Liver (tissue), 9 donors: ENCODE measurements around the gene BRSK2. TPM values are rescaled to one million over a fixed set of nuclear protein-coding genes. Genes with fewer than 3 reads are reported as not detected.

ENCODE experiments used
- DNase-seq: peaks from one replicate; pipeline ENCODE4 v3.0.0-alpha.2; 2017; ENCODE audit warnings: low spot score
- H3K27ac ChIP-seq, 2 donors: one replicate each; pipeline ENCODE4 v1.7.0; 2013; ENCODE audit warnings: inconsistent platforms in 2 of 2, low read length in 2 of 2, control low read depth in 1 of 2, low read depth in 1 of 2, mild to moderate bottlenecking in 1 of 2
- H3K27me3 ChIP-seq, 4 donors: one replicate each; pipeline versions ENCODE4 v1.6.1 to v1.7.0; 2013; ENCODE audit warnings: low read length in 3 of 4, inconsistent platforms in 1 of 4, mild to moderate bottlenecking in 1 of 4, moderate library complexity in 1 of 4; ENCODE audit not compliant: control insufficient read depth in 4 of 4, insufficient read depth in 4 of 4
- H3K36me3 ChIP-seq, 4 donors: one replicate each; pipeline versions ENCODE4 v1.6.1 to v1.7.0; 2013; ENCODE audit warnings: low read length in 3 of 4, mild to moderate bottlenecking in 3 of 4, low read depth in 1 of 4, moderate library complexity in 1 of 4; ENCODE audit not compliant: control insufficient read depth in 4 of 4, insufficient read depth in 3 of 4
- H3K4me1 ChIP-seq, 4 donors: one replicate each; pipeline versions ENCODE4 v1.6.1 to v1.7.0; 2013; ENCODE audit warnings: low read length in 3 of 4, mild to moderate bottlenecking in 3 of 4, moderate library complexity in 1 of 4; ENCODE audit not compliant: control insufficient read depth in 4 of 4, insufficient read depth in 4 of 4
- H3K4me3 ChIP-seq, 3 donors: one replicate each; pipeline versions ENCODE4 v1.6.1 to v1.7.0; 2013; ENCODE audit warnings: low read length in 3 of 3, control low read depth in 1 of 3, low read depth in 1 of 3, mild to moderate bottlenecking in 1 of 3
- H3K9ac ChIP-seq, 2 donors: one replicate each; pipeline ENCODE4 v1.7.0; 2013; ENCODE audit warnings: low read length in 2 of 2, mild to moderate bottlenecking in 2 of 2, moderate library complexity in 2 of 2, control low read depth in 1 of 2, low read depth in 1 of 2
- H3K9me3 ChIP-seq, 4 donors: one replicate each; pipeline versions ENCODE4 v1.6.1 to v1.7.0; 2013; ENCODE audit warnings: low read length in 3 of 4; ENCODE audit not compliant: control insufficient read depth in 4 of 4
- EGR1 ChIP-seq, 2 donors: IDR thresholded peaks; 2 replicates each; pipeline ENCODE4 v1.6.1; 2016 to 2018; ENCODE audit warnings: antibody characterized with exemption in 2 of 2, low read depth in 2 of 2
- FOXA1 ChIP-seq: IDR thresholded peaks from 2 replicates; pipeline ENCODE4 v1.6.1; 2016; ENCODE audit warnings: antibody characterized with exemption
- FOXA2 ChIP-seq: IDR thresholded peaks from 2 replicates; pipeline ENCODE4 v1.6.1; 2016; ENCODE audit warnings: antibody characterized with exemption
- GABPA ChIP-seq, 2 donors: IDR thresholded peaks in 1 of 2; conservative IDR thresholded peaks in 1 of 2; 2 replicates each; pipeline ENCODE4 v1.6.1; 2016; ENCODE audit warnings: antibody characterized with exemption in 2 of 2, mild to moderate bottlenecking in 1 of 2, moderate library complexity in 1 of 2
- HNF4A ChIP-seq, 2 donors: conservative IDR thresholded peaks; 2 replicates each; pipeline ENCODE4 v1.6.1; 2016; ENCODE audit warnings: antibody characterized with exemption in 2 of 2, mild to moderate bottlenecking in 2 of 2
- HNF4G ChIP-seq: IDR thresholded peaks from 2 replicates; pipeline ENCODE4 v1.6.1; 2016; ENCODE audit warnings: antibody characterized with exemption
- JUND ChIP-seq, 2 donors: IDR thresholded peaks; 2 replicates each; pipeline ENCODE4 v1.6.1; 2016; ENCODE audit warnings: antibody characterized with exemption in 2 of 2
- NR2F2 ChIP-seq: IDR thresholded peaks from 2 replicates; pipeline ENCODE4 v1.6.1; 2016; ENCODE audit warnings: antibody characterized with exemption
- RAD21 ChIP-seq, 2 donors: IDR thresholded peaks; 2 replicates each; pipeline ENCODE4 v1.6.1; 2016; ENCODE audit warnings: antibody characterized with exemption in 2 of 2, mild to moderate bottlenecking in 2 of 2
- RXRA ChIP-seq, 2 donors: IDR thresholded peaks; 2 replicates each; pipeline ENCODE4 v1.6.1; 2017 to 2018; ENCODE audit warnings: antibody characterized with exemption in 2 of 2, mild to moderate bottlenecking in 1 of 2
- SP1 ChIP-seq: IDR thresholded peaks from 2 replicates; pipeline ENCODE4 v1.6.1; 2018; ENCODE audit warnings: antibody characterized with exemption, mild to moderate bottlenecking
- TAF1 ChIP-seq: conservative IDR thresholded peaks from 2 replicates; pipeline ENCODE4 v1.6.1; 2016; ENCODE audit warnings: antibody characterized with exemption, mild to moderate bottlenecking
- YY1 ChIP-seq: IDR thresholded peaks from 2 replicates; pipeline ENCODE4 v1.6.1; 2016; ENCODE audit warnings: antibody characterized with exemption, mild to moderate bottlenecking
- WGBS: extraction: QIAGEN DNeasy Blood & Tissue Kit; methylation state at CpG from one replicate; pipeline ENCODE4 v1.1.7; 2013; 5-methylcytosine and 5-hydroxymethylcytosine counted together
- polyA plus RNA-seq, 2 donors: library from polyadenylated mRNA; stranded (reverse) in 1 of 2; unstranded in 1 of 2; fragments of 200-250 nt in 1 of 2; fragments of >200 nt in 1 of 2; fragmentation: Nextera tagmentation in 1 of 2; extraction: Ambion mirVana in 1 of 2; gene quantifications; one replicate each; pipeline versions ENCODE4 v1.2.1 to v1.2.3, GENCODE V29; 2013 to 2015
- total RNA-seq, 2 donors: library from RNA; depleted of rRNA; stranded (reverse); fragments of >200 nt; gene quantifications; one replicate each; pipeline ENCODE4 v1.2.3, GENCODE V29; 2014
- TF ChIP-seq, protein P1 (sequence below): IDR thresholded peaks from 2 replicates; pipeline ENCODE4 v1.6.1; 2016; ENCODE audit warnings: antibody characterized with exemption, mild to moderate bottlenecking
- TF ChIP-seq, protein P2 (sequence below): IDR thresholded peaks from 2 replicates; pipeline ENCODE4 v1.6.1; 2016; ENCODE audit warnings: antibody characterized with exemption
- TF ChIP-seq, protein P3 (sequence below): IDR thresholded peaks from 2 replicates; pipeline ENCODE4 v1.6.1; 2016; ENCODE audit warnings: antibody characterized with exemption
- TF ChIP-seq, protein P4 (sequence below): IDR thresholded peaks from 2 replicates; pipeline ENCODE4 v1.6.1; 2016; ENCODE audit warnings: antibody characterized with exemption
- TF ChIP-seq, protein P5 (sequence below): fragments of 150-350 bp; IDR thresholded peaks from 2 replicates; pipeline ENCODE4 v1.5.1; 2017; ENCODE audit warnings: improper control_type of control experiment, low read depth, low read length; ENCODE audit not compliant: missing input control
- donor health status: healthy.
- donor health status: healthy.
- donor health status: healthy.
- donor health status: healthy.
- donor health status: healthy.

BRSK2 gene
- total and polyA plus RNA-seq, 4 donors: 0.05 to 0.17 TPM; not detected in 2

DNA sequence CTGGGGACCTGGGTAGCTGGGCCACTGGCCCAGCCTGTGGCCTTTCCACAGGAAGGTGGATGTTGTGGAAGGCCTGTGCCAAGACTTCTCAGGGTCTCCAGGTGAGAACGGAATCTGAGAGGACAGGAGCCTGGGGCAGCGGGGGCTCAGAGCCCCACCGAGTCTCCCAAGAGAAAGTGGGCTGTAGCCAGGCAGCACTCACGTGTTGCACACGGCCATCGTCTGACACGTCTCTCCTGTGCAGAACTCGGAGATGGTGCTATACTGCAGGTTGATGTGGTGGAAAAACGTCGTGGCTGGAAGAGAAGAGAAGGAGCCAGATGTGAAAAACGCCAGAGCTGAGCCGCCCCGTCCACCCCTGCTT lies 90.4 kb downstream of the BRSK2 start:
- H3K27ac ChIP-seq: no peak overlapping the region
- H3K9me3 ChIP-seq: no peaks in the 10 kb centered on the region
- no peak for DNase-seq
- TF ChIP-seq EGR1 (IDR thresholded peaks at IDR 0.05; ENCODE audit: low read depth in 2 of 2) (no peak), JUND (IDR thresholded peaks at IDR 0.05) (no peak), FOXA2 (no peak), YY1 (no peak), SP1 (no peak), NR2F2 (no peak), HNF4G (no peak), RXRA (IDR thresholded peaks at IDR 0.05) (no peak), HNF4A (conservative IDR thresholded peaks at IDR 0.05) (no peak), FOXA1 (no peak), GABPA (IDR thresholded peaks at IDR 0.05 in 1 of 2, conservative IDR thresholded peaks at IDR 0.05 in 1 of 2) (no peak), RAD21 (IDR thresholded peaks at IDR 0.05) (no peak), TAF1 (no peak)
- TF ChIP-seq, protein P1, sequence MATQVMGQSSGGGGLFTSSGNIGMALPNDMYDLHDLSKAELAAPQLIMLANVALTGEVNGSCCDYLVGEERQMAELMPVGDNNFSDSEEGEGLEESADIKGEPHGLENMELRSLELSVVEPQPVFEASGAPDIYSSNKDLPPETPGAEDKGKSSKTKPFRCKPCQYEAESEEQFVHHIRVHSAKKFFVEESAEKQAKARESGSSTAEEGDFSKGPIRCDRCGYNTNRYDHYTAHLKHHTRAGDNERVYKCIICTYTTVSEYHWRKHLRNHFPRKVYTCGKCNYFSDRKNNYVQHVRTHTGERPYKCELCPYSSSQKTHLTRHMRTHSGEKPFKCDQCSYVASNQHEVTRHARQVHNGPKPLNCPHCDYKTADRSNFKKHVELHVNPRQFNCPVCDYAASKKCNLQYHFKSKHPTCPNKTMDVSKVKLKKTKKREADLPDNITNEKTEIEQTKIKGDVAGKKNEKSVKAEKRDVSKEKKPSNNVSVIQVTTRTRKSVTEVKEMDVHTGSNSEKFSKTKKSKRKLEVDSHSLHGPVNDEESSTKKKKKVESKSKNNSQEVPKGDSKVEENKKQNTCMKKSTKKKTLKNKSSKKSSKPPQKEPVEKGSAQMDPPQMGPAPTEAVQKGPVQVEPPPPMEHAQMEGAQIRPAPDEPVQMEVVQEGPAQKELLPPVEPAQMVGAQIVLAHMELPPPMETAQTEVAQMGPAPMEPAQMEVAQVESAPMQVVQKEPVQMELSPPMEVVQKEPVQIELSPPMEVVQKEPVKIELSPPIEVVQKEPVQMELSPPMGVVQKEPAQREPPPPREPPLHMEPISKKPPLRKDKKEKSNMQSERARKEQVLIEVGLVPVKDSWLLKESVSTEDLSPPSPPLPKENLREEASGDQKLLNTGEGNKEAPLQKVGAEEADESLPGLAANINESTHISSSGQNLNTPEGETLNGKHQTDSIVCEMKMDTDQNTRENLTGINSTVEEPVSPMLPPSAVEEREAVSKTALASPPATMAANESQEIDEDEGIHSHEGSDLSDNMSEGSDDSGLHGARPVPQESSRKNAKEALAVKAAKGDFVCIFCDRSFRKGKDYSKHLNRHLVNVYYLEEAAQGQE: no peak
- TF ChIP-seq, protein P2, sequence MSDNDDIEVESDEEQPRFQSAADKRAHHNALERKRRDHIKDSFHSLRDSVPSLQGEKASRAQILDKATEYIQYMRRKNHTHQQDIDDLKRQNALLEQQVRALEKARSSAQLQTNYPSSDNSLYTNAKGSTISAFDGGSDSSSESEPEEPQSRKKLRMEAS: no peak
- TF ChIP-seq, protein P3, sequence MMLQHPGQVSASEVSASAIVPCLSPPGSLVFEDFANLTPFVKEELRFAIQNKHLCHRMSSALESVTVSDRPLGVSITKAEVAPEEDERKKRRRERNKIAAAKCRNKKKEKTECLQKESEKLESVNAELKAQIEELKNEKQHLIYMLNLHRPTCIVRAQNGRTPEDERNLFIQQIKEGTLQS: no peak
- TF ChIP-seq, protein P4, sequence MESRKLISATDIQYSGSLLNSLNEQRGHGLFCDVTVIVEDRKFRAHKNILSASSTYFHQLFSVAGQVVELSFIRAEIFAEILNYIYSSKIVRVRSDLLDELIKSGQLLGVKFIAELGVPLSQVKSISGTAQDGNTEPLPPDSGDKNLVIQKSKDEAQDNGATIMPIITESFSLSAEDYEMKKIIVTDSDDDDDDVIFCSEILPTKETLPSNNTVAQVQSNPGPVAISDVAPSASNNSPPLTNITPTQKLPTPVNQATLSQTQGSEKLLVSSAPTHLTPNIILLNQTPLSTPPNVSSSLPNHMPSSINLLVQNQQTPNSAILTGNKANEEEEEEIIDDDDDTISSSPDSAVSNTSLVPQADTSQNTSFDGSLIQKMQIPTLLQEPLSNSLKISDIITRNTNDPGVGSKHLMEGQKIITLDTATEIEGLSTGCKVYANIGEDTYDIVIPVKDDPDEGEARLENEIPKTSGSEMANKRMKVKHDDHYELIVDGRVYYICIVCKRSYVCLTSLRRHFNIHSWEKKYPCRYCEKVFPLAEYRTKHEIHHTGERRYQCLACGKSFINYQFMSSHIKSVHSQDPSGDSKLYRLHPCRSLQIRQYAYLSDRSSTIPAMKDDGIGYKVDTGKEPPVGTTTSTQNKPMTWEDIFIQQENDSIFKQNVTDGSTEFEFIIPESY: no peak
- TF ChIP-seq, protein P5, sequence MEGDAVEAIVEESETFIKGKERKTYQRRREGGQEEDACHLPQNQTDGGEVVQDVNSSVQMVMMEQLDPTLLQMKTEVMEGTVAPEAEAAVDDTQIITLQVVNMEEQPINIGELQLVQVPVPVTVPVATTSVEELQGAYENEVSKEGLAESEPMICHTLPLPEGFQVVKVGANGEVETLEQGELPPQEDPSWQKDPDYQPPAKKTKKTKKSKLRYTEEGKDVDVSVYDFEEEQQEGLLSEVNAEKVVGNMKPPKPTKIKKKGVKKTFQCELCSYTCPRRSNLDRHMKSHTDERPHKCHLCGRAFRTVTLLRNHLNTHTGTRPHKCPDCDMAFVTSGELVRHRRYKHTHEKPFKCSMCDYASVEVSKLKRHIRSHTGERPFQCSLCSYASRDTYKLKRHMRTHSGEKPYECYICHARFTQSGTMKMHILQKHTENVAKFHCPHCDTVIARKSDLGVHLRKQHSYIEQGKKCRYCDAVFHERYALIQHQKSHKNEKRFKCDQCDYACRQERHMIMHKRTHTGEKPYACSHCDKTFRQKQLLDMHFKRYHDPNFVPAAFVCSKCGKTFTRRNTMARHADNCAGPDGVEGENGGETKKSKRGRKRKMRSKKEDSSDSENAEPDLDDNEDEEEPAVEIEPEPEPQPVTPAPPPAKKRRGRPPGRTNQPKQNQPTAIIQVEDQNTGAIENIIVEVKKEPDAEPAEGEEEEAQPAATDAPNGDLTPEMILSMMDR: no peak
- H3K4me3 ChIP-seq: no peak overlapping the region
- H3K9ac ChIP-seq: no peak overlapping the region
- no peaks in the 10 kb centered on the region for H3K27me3 ChIP-seq
- peaks cover 0 to 2% (median 0%) of the 10 kb centered on the region in 4 donors for H3K4me1 ChIP-seq
- peaks cover 10 to 44% (median 17%) of the 10 kb centered on the region in 4 donors for H3K36me3 ChIP-seq
- 88% methylated on average over 13 of the region's 13 CpGs for WGBS
